ENCODE data around the gene RBFOX2.

The RBFOX2 gene

DNA sequence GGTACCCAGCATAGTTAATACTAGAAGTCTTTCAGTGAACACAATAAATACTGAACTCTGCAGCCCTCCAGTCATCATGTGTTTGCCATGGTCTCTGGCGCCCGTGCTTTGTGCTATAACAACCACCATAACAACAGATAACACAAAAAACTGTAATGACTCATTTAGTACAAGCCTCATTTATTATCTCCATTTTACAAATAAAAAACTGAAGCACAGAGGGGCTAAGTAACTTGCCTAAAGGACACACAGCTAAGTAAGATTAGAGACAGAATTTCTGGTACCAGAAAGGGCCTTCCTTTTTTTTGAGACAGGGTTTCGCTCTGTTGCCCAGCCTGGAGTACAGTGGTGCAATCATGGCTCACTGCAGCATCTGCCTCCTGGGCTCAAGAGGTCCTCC lies 19.5 kb downstream of the RBFOX2 start:
- Histone ChIP-seq H2AFZ (no peak overlapping the region), H3K4me1 (peaks cover 4% of the 10 kb centered on the region), H3K9me3 (ENCODE audit: control insufficient read depth, low read length) (no peaks in the 10 kb centered on the region), H3K4me3 (ENCODE audit: low read depth, low read length) (no peak overlapping the region), H3K36me3 (ENCODE audit: control insufficient read depth, insufficient read depth, low read length) (no peaks in the 10 kb centered on the region), H3K79me2 (peaks cover 25% of the 10 kb centered on the region), H3K4me2 (ENCODE audit: low read length) (no peak overlapping the region), H3K27ac (no peak overlapping the region), H3K27me3 (ENCODE audit: control insufficient read depth, insufficient read depth, low read length) (no peaks in the 10 kb centered on the region), H3K9ac (no peak overlapping the region)
- TF ChIP-seq, protein P1, sequence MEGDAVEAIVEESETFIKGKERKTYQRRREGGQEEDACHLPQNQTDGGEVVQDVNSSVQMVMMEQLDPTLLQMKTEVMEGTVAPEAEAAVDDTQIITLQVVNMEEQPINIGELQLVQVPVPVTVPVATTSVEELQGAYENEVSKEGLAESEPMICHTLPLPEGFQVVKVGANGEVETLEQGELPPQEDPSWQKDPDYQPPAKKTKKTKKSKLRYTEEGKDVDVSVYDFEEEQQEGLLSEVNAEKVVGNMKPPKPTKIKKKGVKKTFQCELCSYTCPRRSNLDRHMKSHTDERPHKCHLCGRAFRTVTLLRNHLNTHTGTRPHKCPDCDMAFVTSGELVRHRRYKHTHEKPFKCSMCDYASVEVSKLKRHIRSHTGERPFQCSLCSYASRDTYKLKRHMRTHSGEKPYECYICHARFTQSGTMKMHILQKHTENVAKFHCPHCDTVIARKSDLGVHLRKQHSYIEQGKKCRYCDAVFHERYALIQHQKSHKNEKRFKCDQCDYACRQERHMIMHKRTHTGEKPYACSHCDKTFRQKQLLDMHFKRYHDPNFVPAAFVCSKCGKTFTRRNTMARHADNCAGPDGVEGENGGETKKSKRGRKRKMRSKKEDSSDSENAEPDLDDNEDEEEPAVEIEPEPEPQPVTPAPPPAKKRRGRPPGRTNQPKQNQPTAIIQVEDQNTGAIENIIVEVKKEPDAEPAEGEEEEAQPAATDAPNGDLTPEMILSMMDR (IDR thresholded peaks at IDR 0.05), result no peak

DNA sequence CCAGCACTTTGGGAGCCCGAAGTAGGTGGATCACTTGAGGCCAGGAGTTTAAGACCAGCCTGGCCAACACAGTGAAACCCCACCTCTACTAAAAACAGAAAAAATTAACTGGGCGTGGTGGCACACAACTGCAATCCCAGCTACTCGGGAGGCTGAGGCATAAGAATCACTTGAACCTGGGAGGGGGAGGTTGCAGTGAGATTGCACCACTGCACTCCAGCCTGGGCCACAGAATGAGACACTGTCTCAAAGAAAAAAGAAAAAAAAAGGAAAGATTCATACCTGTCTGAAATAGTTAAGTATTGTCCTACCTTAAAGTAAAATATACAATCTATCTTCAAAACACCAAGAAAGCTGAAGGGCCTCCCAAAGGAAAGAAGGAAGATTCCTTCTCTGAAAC lies 20.1 kb downstream of the RBFOX2 start:
- H3K36me3 ChIP-seq (ENCODE audit: control insufficient read depth, insufficient read depth, low read length), result no peaks in the 10 kb centered on the region
- no peak overlapping the region for H3K27ac ChIP-seq
- no peaks in the 10 kb centered on the region for H3K27me3 ChIP-seq (ENCODE audit: control insufficient read depth, insufficient read depth, low read length)
- no peak overlapping the region for H3K9ac ChIP-seq
- no peak overlapping the region for H2AFZ ChIP-seq
- H3K9me3 ChIP-seq (ENCODE audit: control insufficient read depth, low read length), result no peaks in the 10 kb centered on the region
- H3K4me2 ChIP-seq (ENCODE audit: low read length), result no peak overlapping the region
- peaks cover 4% of the 10 kb centered on the region for H3K4me1 ChIP-seq
- H3K4me3 ChIP-seq (ENCODE audit: low read depth, low read length), result no peak overlapping the region
- TF ChIP-seq, protein P1 (IDR thresholded peaks at IDR 0.05), result no peak
- H3K79me2 ChIP-seq, result peaks cover 28% of the 10 kb centered on the region

DNA sequence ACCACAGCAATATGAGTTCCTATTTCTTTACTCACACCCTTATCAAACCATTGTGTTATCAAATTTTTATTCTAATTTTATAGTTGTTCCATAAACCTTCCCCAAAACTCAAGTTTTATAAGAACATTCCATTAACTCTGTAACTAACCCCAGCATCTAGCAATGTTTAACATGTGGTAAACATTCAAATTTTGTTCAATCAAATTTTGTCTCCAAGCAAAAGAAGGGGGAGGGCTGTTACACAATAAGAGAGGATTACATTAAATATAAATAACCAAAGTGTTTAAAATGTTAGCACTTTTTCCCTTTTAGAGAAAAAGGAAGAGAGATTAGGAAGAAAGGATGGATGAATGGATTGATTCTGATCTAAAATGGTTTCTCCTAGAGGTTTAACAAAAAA lies 20.5 kb downstream of the RBFOX2 start:
- no peaks in the 10 kb centered on the region for H3K36me3 ChIP-seq (ENCODE audit: control insufficient read depth, insufficient read depth, low read length)
- H3K27me3 ChIP-seq (ENCODE audit: control insufficient read depth, insufficient read depth, low read length), result no peaks in the 10 kb centered on the region
- peaks cover 32% of the 10 kb centered on the region for H3K79me2 ChIP-seq
- TF ChIP-seq, protein P1 (IDR thresholded peaks at IDR 0.05), result no peak
- H3K9me3 ChIP-seq (ENCODE audit: control insufficient read depth, low read length), result no peaks in the 10 kb centered on the region
- H3K9ac ChIP-seq, result no peak overlapping the region
- H3K4me1 ChIP-seq, result peaks cover 4% of the 10 kb centered on the region
- H2AFZ ChIP-seq, result no peak overlapping the region
- no peak overlapping the region for H3K27ac ChIP-seq
- H3K4me2 ChIP-seq (ENCODE audit: low read length), result no peak overlapping the region
- H3K4me3 ChIP-seq (ENCODE audit: low read depth, low read length), result no peak overlapping the region

DNA sequence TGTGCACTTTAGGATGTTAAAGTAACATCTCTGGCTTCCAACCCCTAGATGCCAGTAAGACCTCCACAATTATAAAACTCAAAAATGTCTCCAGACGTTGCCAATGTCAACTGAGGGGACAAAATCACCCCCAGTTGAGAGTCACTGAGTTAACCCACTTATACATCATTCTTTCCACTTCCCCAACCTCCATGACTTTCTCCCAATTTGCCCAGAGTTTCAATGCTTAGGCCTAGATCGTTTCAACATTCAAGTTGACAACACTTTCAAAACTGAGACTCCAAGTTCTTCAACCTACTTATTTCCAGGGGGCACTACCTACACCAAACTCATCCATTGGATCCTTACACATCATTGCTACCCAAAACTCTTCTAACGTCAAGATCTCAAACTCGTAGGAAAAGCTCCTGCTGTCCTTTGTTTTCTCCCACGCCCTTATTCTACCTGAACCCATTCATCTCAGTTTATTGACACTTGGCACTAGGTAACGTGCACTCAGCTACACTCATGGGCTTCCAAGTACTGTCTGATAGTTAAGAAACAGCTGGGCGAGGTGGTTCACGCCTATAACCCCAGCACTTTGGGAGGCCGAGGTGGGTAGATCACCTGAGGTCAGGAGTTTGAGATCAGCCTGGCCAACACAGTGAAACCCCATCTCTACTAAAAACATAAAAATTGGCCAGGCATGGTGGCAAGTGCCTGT lies 24.5 kb downstream of the RBFOX2 start:
- Histone ChIP-seq H3K36me3 (ENCODE audit: control insufficient read depth, insufficient read depth, low read length) (no peaks in the 10 kb centered on the region), H3K9me3 (ENCODE audit: control insufficient read depth, low read length) (no peaks in the 10 kb centered on the region), H3K9ac (no peak overlapping the region), H3K4me1 (peaks cover 2% of the 10 kb centered on the region), H3K27ac (no peak overlapping the region), H3K4me2 (ENCODE audit: low read length) (no peak overlapping the region), H3K27me3 (ENCODE audit: control insufficient read depth, insufficient read depth, low read length) (no peaks in the 10 kb centered on the region), H3K79me2 (peaks cover 39% of the 10 kb centered on the region), H3K4me3 (ENCODE audit: low read depth, low read length) (no peak overlapping the region), H2AFZ (no peak overlapping the region)
- TF ChIP-seq, protein P1 (IDR thresholded peaks at IDR 0.05), result no peak

DNA sequence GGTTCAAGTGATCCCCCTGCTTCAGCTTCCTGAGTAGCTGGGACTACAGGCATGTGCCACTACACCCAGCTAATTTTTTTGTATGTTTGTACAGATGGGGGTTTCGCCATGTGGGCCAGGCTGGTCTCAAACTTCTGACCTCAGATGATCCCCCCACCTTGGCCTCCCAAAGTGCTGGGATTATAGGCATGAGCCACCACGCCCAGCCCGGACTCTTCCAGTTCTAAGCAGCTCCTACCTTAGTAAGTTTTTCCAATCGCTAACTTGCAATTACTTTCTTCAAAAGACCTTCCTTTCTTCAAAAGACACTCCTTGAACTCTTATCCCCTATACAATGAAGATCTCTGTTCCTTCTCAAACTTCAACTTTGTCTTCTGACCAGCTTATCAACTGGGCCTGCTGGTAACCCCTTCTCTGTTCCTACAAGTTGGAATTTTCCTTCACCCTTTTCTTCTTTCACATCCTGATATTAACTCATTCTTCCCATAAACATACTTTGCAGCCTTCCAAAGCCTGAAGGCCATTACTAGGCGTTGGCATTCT lies 25.8 kb downstream of the RBFOX2 start:
- no peak overlapping the region for H2AFZ ChIP-seq
- no peaks in the 10 kb centered on the region for H3K9me3 ChIP-seq (ENCODE audit: control insufficient read depth, low read length)
- no peak overlapping the region for H3K4me2 ChIP-seq (ENCODE audit: low read length)
- H3K79me2 ChIP-seq, result peaks cover 41% of the 10 kb centered on the region
- no peaks in the 10 kb centered on the region for H3K27me3 ChIP-seq (ENCODE audit: control insufficient read depth, insufficient read depth, low read length)
- H3K9ac ChIP-seq, result no peak overlapping the region
- no peak overlapping the region for H3K4me3 ChIP-seq (ENCODE audit: low read depth, low read length)
- TF ChIP-seq, protein P1 (IDR thresholded peaks at IDR 0.05), result no peak
- no peaks in the 10 kb centered on the region for H3K36me3 ChIP-seq (ENCODE audit: control insufficient read depth, insufficient read depth, low read length)
- H3K27ac ChIP-seq, result no peak overlapping the region
- no peaks in the 10 kb centered on the region for H3K4me1 ChIP-seq
